ENCODE measurements around the gene TMEM40. TPM values are rescaled to one million over a fixed set of nuclear protein-coding genes. Genes with fewer than 3 reads are reported as not detected.
"Not testable (repeated sequence)": the region's sequence is repeated elsewhere in the genome, so short reads cannot be mapped to it uniquely, and the experiment has no call there.

The TMEM40 gene
- total RNA-seq, 4 donors from 2014 or later, result not detected

- Histone ChIP-seq H3K36me3 (no peaks in the 10 kb centered on the region), H3K9me3 (no peaks in the 10 kb centered on the region), H3K27me3 (no peaks in the 10 kb centered on the region), H3K27ac (no peak overlapping the region), H3K4me3 (no peak overlapping the region), H3K4me1 (peaks cover 0 to 5% (median 0%) of the 10 kb centered on the region in 4 donors)
- TF ChIP-seq POLR2AphosphoS5 (IDR thresholded peaks at IDR 0.05) (no peak), EP300 (IDR thresholded peaks at IDR 0.05; ENCODE audit: low read depth) (no peak), CTCF (IDR thresholded peaks at IDR 0.05) (no peak), POLR2A (IDR thresholded peaks at IDR 0.05) (no peak)
- in situ Hi-C loops (cut with MboI; ENCODE audit: low pct_ligation_motif_present in 1 of 4, low pct_unique_long_range_greater_than_20kb in 1 of 4, low sequenced_read_pairs in 3 of 4) (loop anchor here in 2 of 4 donors (25.0 kb wide), 2 partner anchors 140 to 565 kb away; partner anchors contain the start of gene MKRN2 (in 1 of the 2)), intact Hi-C loops (cut with DNase I; ENCODE audit: low total_unique reads) (no loop called here)
- DNase-seq, result no peak
- 83 to 100% methylated on average over 2 to 3 of the region's 3 CpGs for WGBS, 2 donors (ENCODE audit: low coverage in 1 of 2)
Measured at GRCh38 chr3:12702501-12702900, 56.6 kb downstream of the TMEM40 start.

GRCh38 chr3:12701601-12702000 lies 57.5 kb downstream of the TMEM40 start:
- 86% methylated on average over 10 of the region's 10 CpGs; no CpG with 5 or more reads in 1 of the 2 donors for WGBS, 2 donors (ENCODE audit: low coverage in 1 of 2)
- intact Hi-C loops (cut with DNase I; ENCODE audit: low total_unique reads); H3K4me1 ChIP-seq; H3K36me3 ChIP-seq; H3K9me3 ChIP-seq; H3K4me3 ChIP-seq; H3K27ac ChIP-seq; DNase-seq; H3K27me3 ChIP-seq: not testable (repeated sequence)
- in situ Hi-C loops (cut with MboI; ENCODE audit: low pct_ligation_motif_present in 1 of 4, low pct_unique_long_range_greater_than_20kb in 1 of 4, low sequenced_read_pairs in 3 of 4), result loop anchor here in 2 of 4 donors (25.0 kb wide), 2 partner anchors 139 to 564 kb away; partner anchors contain the start of gene MKRN2 (in 1 of the 2)

- Histone ChIP-seq H3K4me1 (peaks cover 0 to 5% (median 0%) of the 10 kb centered on the region in 4 donors), H3K4me3 (no peak overlapping the region), H3K36me3 (no peaks in the 10 kb centered on the region), H3K9me3 (no peaks in the 10 kb centered on the region), H3K27ac (no peak overlapping the region), H3K27me3 (no peaks in the 10 kb centered on the region)
- WGBS, 2 donors (ENCODE audit: low coverage in 1 of 2), result 66 to 88% methylated on average over 2 of the region's 2 CpGs
- DNase-seq, result no peak
- in situ Hi-C loops (cut with MboI; ENCODE audit: low pct_ligation_motif_present in 1 of 4, low pct_unique_long_range_greater_than_20kb in 1 of 4, low sequenced_read_pairs in 3 of 4) (loop anchor here in 2 of 4 donors (25.0 kb wide), 2 partner anchors 138 to 563 kb away; partner anchors contain the start of gene MKRN2 (in 1 of the 2)), intact Hi-C loops (cut with DNase I; ENCODE audit: low total_unique reads) (no loop called here)
- TF ChIP-seq POLR2AphosphoS5 (IDR thresholded peaks at IDR 0.05), result no peak
- no peak for TF ChIP-seq POLR2A (IDR thresholded peaks at IDR 0.05)
- no peak for TF ChIP-seq CTCF (IDR thresholded peaks at IDR 0.05)
- TF ChIP-seq EP300 (IDR thresholded peaks at IDR 0.05; ENCODE audit: low read depth), result no peak
Measured at GRCh38 chr3:12700800-12701199, 58.3 kb downstream of the TMEM40 start.

GRCh38 chr3:12695916-12696315 lies 63.1 kb downstream of the TMEM40 start:
- no peak overlapping the region for H3K4me3 ChIP-seq
- no peaks in the 10 kb centered on the region for H3K9me3 ChIP-seq
- H3K27me3 ChIP-seq, result no peaks in the 10 kb centered on the region
- WGBS, 2 donors (ENCODE audit: low coverage in 1 of 2), result 81% methylated on average over 2 of the region's 2 CpGs; no CpG with 5 or more reads in 1 of the 2 donors
- DNase-seq, result no peak
- H3K36me3 ChIP-seq, result no peaks in the 10 kb centered on the region
- H3K4me1 ChIP-seq, result peaks cover 0 to 3% (median 0%) of the 10 kb centered on the region in 4 donors
- intact Hi-C loops (cut with DNase I; ENCODE audit: low total_unique reads) (no loop called here), in situ Hi-C loops (cut with MboI; ENCODE audit: low pct_ligation_motif_present in 1 of 4, low pct_unique_long_range_greater_than_20kb in 1 of 4, low sequenced_read_pairs in 3 of 4) (no loop called here)
- TF ChIP-seq EP300 (IDR thresholded peaks at IDR 0.05; ENCODE audit: low read depth) (no peak), CTCF (IDR thresholded peaks at IDR 0.05) (no peak), POLR2AphosphoS5 (IDR thresholded peaks at IDR 0.05) (no peak), POLR2A (IDR thresholded peaks at IDR 0.05) (no peak)
- H3K27ac ChIP-seq, result no peak overlapping the region

- no peak for TF ChIP-seq POLR2AphosphoS5 (IDR thresholded peaks at IDR 0.05)
- TF ChIP-seq POLR2A (IDR thresholded peaks at IDR 0.05), result no peak
- no peak for TF ChIP-seq EP300 (IDR thresholded peaks at IDR 0.05; ENCODE audit: low read depth)
- no peak for TF ChIP-seq CTCF (IDR thresholded peaks at IDR 0.05)
- intact Hi-C loops (cut with DNase I; ENCODE audit: low total_unique reads) (no loop called here), in situ Hi-C loops (cut with MboI; ENCODE audit: low pct_ligation_motif_present in 1 of 4, low pct_unique_long_range_greater_than_20kb in 1 of 4, low sequenced_read_pairs in 3 of 4) (no loop called here)
- H3K27me3 ChIP-seq, result no peaks in the 10 kb centered on the region
- no peaks in the 10 kb centered on the region for H3K9me3 ChIP-seq
- no peaks in the 10 kb centered on the region for H3K36me3 ChIP-seq
- no peak overlapping the region for H3K4me3 ChIP-seq
- peaks cover 0 to 3% (median 0%) of the 10 kb centered on the region in 4 donors for H3K4me1 ChIP-seq
- H3K27ac ChIP-seq, result no peak overlapping the region
- no peak for DNase-seq
- 90% methylated on average over 3 of the region's 3 CpGs; no CpG with 5 or more reads in 1 of the 2 donors for WGBS, 2 donors (ENCODE audit: low coverage in 1 of 2)
Measured at GRCh38 chr3:12695112-12695511, 63.9 kb downstream of the TMEM40 start.
